ENCODE data around the gene TMEM200C. TPM values are rescaled to one million over a fixed set of nuclear protein-coding genes. Genes with fewer than 3 reads are reported as not detected.
A peak's percentile ranks its signal among the peaks of the same experiment; 100 is the strongest.

The TMEM200C gene
- total and polyA plus RNA-seq, 2 experiments from 2014 or later = 13.5 to 40.8 TPM

- H3K9me3 ChIP-seq (ENCODE audit: low read depth) = no peaks in the 10 kb centered on the region
- H3K36me3 ChIP-seq = no peaks in the 10 kb centered on the region
- peaks cover 15% of the 10 kb centered on the region for H3K4me1 ChIP-seq (ENCODE audit: low read depth)
- no peak for TF ChIP-seq CTCF (IDR thresholded peaks at IDR 0.05; ENCODE audit: low read depth, low read length)
- no peaks in the 10 kb centered on the region for H3K27me3 ChIP-seq
- no peak overlapping the region for H3K27ac ChIP-seq
- no peak for DNase-seq (ENCODE audit: low read depth in 1 of 2, low spot score in 1 of 2)
- H3K4me3 ChIP-seq = no peak overlapping the region
Measured at GRCh38 chr18:5891854-5892215, 3.5 kb downstream of the TMEM200C start.

GRCh38 chr18:5891184-5891853, 4.0 kb downstream of the TMEM200C start:
- Histone ChIP-seq H3K9me3 (ENCODE audit: low read depth) (no peaks in the 10 kb centered on the region), H3K27me3 (no peaks in the 10 kb centered on the region), H3K27ac (no peak overlapping the region), H3K4me3 (peak overlapping the region; percentile 27), H3K36me3 (no peaks in the 10 kb centered on the region), H3K4me1 (ENCODE audit: low read depth) (peaks cover 14% of the 10 kb centered on the region)
- no peak for DNase-seq (ENCODE audit: low read depth in 1 of 2, low spot score in 1 of 2)
- no peak for TF ChIP-seq CTCF (IDR thresholded peaks at IDR 0.05; ENCODE audit: low read depth, low read length)

GRCh38 chr18:5890331-5891183, 4.8 kb downstream of the TMEM200C start:
- H3K27me3 ChIP-seq = no peaks in the 10 kb centered on the region
- H3K27ac ChIP-seq = no peak overlapping the region
- no peaks in the 10 kb centered on the region for H3K36me3 ChIP-seq
- TF ChIP-seq CTCF (IDR thresholded peaks at IDR 0.05; ENCODE audit: low read depth, low read length) = peak; percentile 33
- peak overlapping the region; percentile 27 for H3K4me3 ChIP-seq
- H3K9me3 ChIP-seq (ENCODE audit: low read depth) = no peaks in the 10 kb centered on the region
- H3K4me1 ChIP-seq (ENCODE audit: low read depth) = peaks cover 14% of the 10 kb centered on the region
- peak; percentile 34 to 75 for DNase-seq (ENCODE audit: low read depth in 1 of 2, low spot score in 1 of 2)

- H3K4me1 ChIP-seq (ENCODE audit: low read depth) = no peaks in the 10 kb centered on the region
- no peaks in the 10 kb centered on the region for H3K27me3 ChIP-seq
- DNase-seq (ENCODE audit: low read depth in 1 of 2, low spot score in 1 of 2) = no peak
- TF ChIP-seq CTCF (IDR thresholded peaks at IDR 0.05; ENCODE audit: low read depth, low read length) = no peak
- no peaks in the 10 kb centered on the region for H3K9me3 ChIP-seq (ENCODE audit: low read depth)
- H3K36me3 ChIP-seq = no peaks in the 10 kb centered on the region
- H3K4me3 ChIP-seq = no peak overlapping the region
- no peak overlapping the region for H3K27ac ChIP-seq
Measured at GRCh38 chr18:5885361-5885760, 10.0 kb downstream of the TMEM200C start.

- Histone ChIP-seq H3K27me3 (no peaks in the 10 kb centered on the region), H3K4me3 (no peak overlapping the region), H3K9me3 (ENCODE audit: low read depth) (no peaks in the 10 kb centered on the region), H3K4me1 (ENCODE audit: low read depth) (no peaks in the 10 kb centered on the region), H3K36me3 (no peaks in the 10 kb centered on the region), H3K27ac (no peak overlapping the region)
- no peak for DNase-seq (ENCODE audit: low read depth in 1 of 2, low spot score in 1 of 2)
- TF ChIP-seq CTCF (IDR thresholded peaks at IDR 0.05; ENCODE audit: low read depth, low read length) = no peak
Measured at GRCh38 chr18:5884375-5884774, 10.9 kb downstream of the TMEM200C start.
